Measurements from ENCODE around the gene CYFIP1.

DNA sequence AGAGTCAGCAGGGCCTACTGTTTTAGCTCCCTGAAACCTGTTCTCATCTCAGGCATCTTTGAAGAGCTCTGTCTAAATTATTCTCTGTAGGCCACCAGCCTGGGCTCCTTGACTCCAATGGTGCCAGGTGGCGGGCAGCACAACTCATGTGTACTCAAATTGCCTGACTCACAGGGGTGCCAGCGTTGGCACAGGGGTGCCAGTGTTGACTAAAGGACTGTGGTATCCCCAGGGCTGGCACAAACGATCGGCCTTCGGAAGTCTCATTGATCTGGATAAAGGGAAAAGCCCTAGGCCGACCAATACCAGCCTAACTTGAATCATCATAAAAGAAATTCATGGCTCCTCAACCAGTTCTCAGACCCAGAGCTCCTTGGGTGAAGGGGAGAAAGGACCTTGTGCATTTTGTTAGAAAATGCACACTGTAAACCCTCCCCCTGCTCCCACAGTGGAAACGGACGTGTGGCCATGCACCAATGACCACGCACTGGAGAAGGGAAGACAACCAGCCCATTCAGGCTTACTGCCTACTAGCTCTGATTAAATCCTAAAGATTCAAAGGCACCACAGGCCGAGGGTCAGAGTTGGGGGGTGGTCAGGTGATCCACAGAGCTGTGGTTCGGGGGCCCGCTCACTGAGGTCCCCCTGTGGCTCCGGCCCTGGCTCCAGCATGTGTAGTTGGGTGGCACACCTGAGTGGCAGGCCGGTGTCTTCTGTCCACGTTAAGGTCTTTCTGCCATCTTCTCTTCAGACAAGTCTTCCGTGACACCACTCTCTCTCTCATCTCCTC is 72.8 kb downstream of the CYFIP1 start:
- no peak for TF ChIP-seq POLR2A (IDR thresholded peaks at IDR 0.05; ENCODE audit: extremely low read depth, insufficient read length)
- TF ChIP-seq, protein P1, sequence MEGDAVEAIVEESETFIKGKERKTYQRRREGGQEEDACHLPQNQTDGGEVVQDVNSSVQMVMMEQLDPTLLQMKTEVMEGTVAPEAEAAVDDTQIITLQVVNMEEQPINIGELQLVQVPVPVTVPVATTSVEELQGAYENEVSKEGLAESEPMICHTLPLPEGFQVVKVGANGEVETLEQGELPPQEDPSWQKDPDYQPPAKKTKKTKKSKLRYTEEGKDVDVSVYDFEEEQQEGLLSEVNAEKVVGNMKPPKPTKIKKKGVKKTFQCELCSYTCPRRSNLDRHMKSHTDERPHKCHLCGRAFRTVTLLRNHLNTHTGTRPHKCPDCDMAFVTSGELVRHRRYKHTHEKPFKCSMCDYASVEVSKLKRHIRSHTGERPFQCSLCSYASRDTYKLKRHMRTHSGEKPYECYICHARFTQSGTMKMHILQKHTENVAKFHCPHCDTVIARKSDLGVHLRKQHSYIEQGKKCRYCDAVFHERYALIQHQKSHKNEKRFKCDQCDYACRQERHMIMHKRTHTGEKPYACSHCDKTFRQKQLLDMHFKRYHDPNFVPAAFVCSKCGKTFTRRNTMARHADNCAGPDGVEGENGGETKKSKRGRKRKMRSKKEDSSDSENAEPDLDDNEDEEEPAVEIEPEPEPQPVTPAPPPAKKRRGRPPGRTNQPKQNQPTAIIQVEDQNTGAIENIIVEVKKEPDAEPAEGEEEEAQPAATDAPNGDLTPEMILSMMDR (IDR thresholded peaks at IDR 0.05; ENCODE audit: low read depth, low read length) = no peak
- TF ChIP-seq, protein P2, sequence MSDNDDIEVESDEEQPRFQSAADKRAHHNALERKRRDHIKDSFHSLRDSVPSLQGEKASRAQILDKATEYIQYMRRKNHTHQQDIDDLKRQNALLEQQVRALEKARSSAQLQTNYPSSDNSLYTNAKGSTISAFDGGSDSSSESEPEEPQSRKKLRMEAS (IDR thresholded peaks at IDR 0.05; ENCODE audit: low read depth, low read length) = no peak

Measured in NB4 (cell line).